A673 (cell line): ENCODE results near the gene POLDIP3. TPM values are rescaled to one million over a fixed set of nuclear protein-coding genes. Genes with fewer than 3 reads are reported as not detected.

Source experiments
- BruUV-seq: library from RNA; stranded (reverse); fragments of 400-500 nt; replicated peaks from 2 replicates; lab custom pipeline; 2021; lab: Mats Ljungman, UMichigan
- CTCF ChIA-PET: fragments of 300-600 bp; sonication (Branson Sonifier 250); formaldehyde crosslinking; loops from one replicate; lab custom pipeline; 2022; ENCODE audit warnings: antibody characterized with exemption; lab: Charles Lee
- POLR2A ChIA-PET: fragments of 300-600 bp; sonication (Branson Sonifier 250); formaldehyde crosslinking; loops from one replicate; lab custom pipeline; 2022; ENCODE audit warnings: antibody characterized with exemption; ENCODE audit not compliant: low non-redundant PET; lab: Charles Lee
- DNase-seq: peaks from one replicate; pipeline ENCODE4 v3.0.0-alpha.2; 2015; ENCODE audit warnings: low spot score
- H3K27ac ChIP-seq: fragments of 200-600 bp; sonication (generic); 2 replicates; pipeline ENCODE4 v1.5.1; 2016; ENCODE audit warnings: mixed run types, low read depth, mild to moderate bottlenecking, mixed read lengths, antibody characterized with exemption, low read length; ENCODE audit not compliant: poor library complexity, severe bottlenecking
- H3K27me3 ChIP-seq: fragments of 200-600 bp; sonication (generic); replicated peaks from 2 replicates; pipeline ENCODE4 v1.6.1; 2017; ENCODE audit warnings: mixed run types, low read depth, mild to moderate bottlenecking, mixed read lengths, antibody characterized with exemption, low read length; ENCODE audit not compliant: insufficient read depth, poor library complexity
- H3K36me3 ChIP-seq: fragments of 200-600 bp; sonication (generic); 2 replicates; pipeline ENCODE4 v1.6.1; 2016; ENCODE audit warnings: mixed run types, mild to moderate bottlenecking, mixed read lengths, antibody characterized with exemption, low read length; ENCODE audit not compliant: insufficient read depth, poor library complexity, severe bottlenecking
- H3K4me1 ChIP-seq: fragments of 200-600 bp; sonication (generic); 2 replicates; pipeline ENCODE4 v1.6.1; 2017; ENCODE audit warnings: mixed run types, mild to moderate bottlenecking, mixed read lengths, antibody characterized with exemption, low read length; ENCODE audit not compliant: insufficient read depth, poor library complexity, severe bottlenecking
- H3K4me3 ChIP-seq: fragments of 200-600 bp; sonication (generic); 2 replicates; pipeline ENCODE4 v1.5.1; 2016; ENCODE audit warnings: low read depth, mixed run types, mild to moderate bottlenecking, mixed read lengths, low read length; ENCODE audit not compliant: poor library complexity, severe bottlenecking
- H3K9me3 ChIP-seq: fragments of 200-600 bp; sonication (generic); 2 replicates; pipeline ENCODE4 v1.6.1; 2016; ENCODE audit warnings: mixed run types, low read depth, mild to moderate bottlenecking, mixed read lengths, antibody characterized with exemption, low read length; ENCODE audit not compliant: poor library complexity, severe bottlenecking
- CTCF ChIP-seq: fragments of 300-800, 200-600 bp; sonication (generic); conservative IDR thresholded peaks from 2 replicates; pipeline ENCODE4 v1.5.1; 2017; ENCODE audit warnings: low read depth, mild to moderate bottlenecking, antibody characterized with exemption, low read length, moderate library complexity, mixed read lengths
- EZH2 ChIP-seq: fragments of 200-600 bp; sonication (generic); IDR thresholded peaks from 2 replicates; pipeline ENCODE4 v1.6.1; 2017; ENCODE audit warnings: borderline replicate concordance, low read depth, mild to moderate bottlenecking, mixed read lengths, antibody characterized with exemption, low read length; ENCODE audit not compliant: poor library complexity, severe bottlenecking
- intact Hi-C: fragments of 100-400 bp; cut with micrococcal nuclease; formaldehyde crosslinking; loops from one replicate; pipeline ENCODE4 v1.10.0; 2022; ENCODE audit not compliant: unreplicated experiment
- total RNA-seq: library from RNA; stranded (reverse); gene quantifications from 2 replicates; pipeline ENCODE4 v1.2.3, GENCODE V29; 2021

The POLDIP3 gene
- total RNA-seq, 1 experiment from 2014 or later, result 134 TPM

GRCh38 chr22:42621505-42622002, 6.9 kb upstream of the POLDIP3 start:
- BruUV-seq, result no TSS peak
- TF ChIP-seq CTCF, result peak; percentile 79
- TF ChIP-seq EZH2, result no peak
- Histone ChIP-seq H3K36me3 (peaks cover 25% of the 10 kb centered on the region), H3K27me3 (no peaks in the 10 kb centered on the region), H3K4me3 (no peak overlapping the region), H3K9me3 (no peaks in the 10 kb centered on the region), H3K4me1 (no peaks in the 10 kb centered on the region), H3K27ac (no peak overlapping the region)
- POLR2A ChIA-PET, result no interaction called here
- DNase-seq, result peak; percentile 64
- intact Hi-C loops, result no loop called here
- CTCF ChIA-PET, result interaction anchor here (0.6 kb wide), 1 partner anchor 403 kb away, joined by 4 read pairs; no protein-coding TSS in a partner anchor

DNA sequence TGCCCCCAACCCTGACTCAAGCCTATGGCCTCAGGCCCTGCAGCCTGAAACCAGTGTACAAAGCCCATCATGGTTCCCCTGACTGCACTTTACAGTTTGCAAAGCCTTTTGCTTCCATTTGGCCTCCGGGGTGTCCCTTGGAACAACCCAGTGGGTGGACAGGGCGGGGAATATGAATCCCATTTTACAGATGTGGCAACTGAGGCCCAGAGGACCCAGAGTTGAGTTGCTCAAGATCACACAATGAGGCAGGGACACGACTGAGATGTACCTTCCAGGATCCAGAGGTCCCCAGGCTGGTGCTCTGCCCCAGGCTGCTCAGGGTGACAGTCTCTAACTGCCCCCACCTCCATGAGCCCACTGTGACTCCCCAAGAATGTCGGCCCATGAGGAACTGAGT, 5.4 kb upstream of the POLDIP3 start:
- DNase-seq, result no peak
- intact Hi-C loops, result no loop called here
- Histone ChIP-seq H3K4me3 (no peak overlapping the region), H3K4me1 (peaks cover 3% of the 10 kb centered on the region), H3K27me3 (no peaks in the 10 kb centered on the region), H3K27ac (no peak overlapping the region), H3K36me3 (peaks cover 16% of the 10 kb centered on the region), H3K9me3 (no peaks in the 10 kb centered on the region)
- no TSS peak for BruUV-seq
- TF ChIP-seq EZH2 (no peak), CTCF (no peak)
- CTCF ChIA-PET, result interaction anchor here (0.6 kb wide), 1 partner anchor 15 kb away, joined by 3 read pairs; no protein-coding TSS in a partner anchor
- POLR2A ChIA-PET, result no interaction called here

GRCh38 chr22:42619261-42620063, 4.8 kb upstream of the POLDIP3 start:
- no peak for DNase-seq
- no TSS peak for BruUV-seq
- POLR2A ChIA-PET, result no interaction called here
- peaks cover 15% of the 10 kb centered on the region for H3K36me3 ChIP-seq
- intact Hi-C loops, result no loop called here
- H3K4me3 ChIP-seq, result no peak overlapping the region
- H3K27me3 ChIP-seq, result no peaks in the 10 kb centered on the region
- no peak overlapping the region for H3K27ac ChIP-seq
- no peak for TF ChIP-seq EZH2
- TF ChIP-seq CTCF, result no peak
- peaks cover 3% of the 10 kb centered on the region for H3K4me1 ChIP-seq
- CTCF ChIA-PET, result interaction anchor here (0.6 kb wide), 1 partner anchor 15 kb away, joined by 3 read pairs; no protein-coding TSS in a partner anchor
- no peaks in the 10 kb centered on the region for H3K9me3 ChIP-seq
